GM18520 (cell line): Measurements from ENCODE around the gene GRM7.

ENCODE experiments used
- ATAC-seq: cut with Tn5 transposase; IDR thresholded peaks from one replicate; pipeline ENCODE4 v1.9.1; 2021; ENCODE audit not compliant: unreplicated experiment

GRM7 gene

GRCh38 chr3:7461202-7461825 lies 600.4 kb downstream of the GRM7 start:
- ATAC-seq: peak; percentile 84

GRCh38 chr3:7469866-7470265 lies 609.0 kb downstream of the GRM7 start:
- no peak for ATAC-seq

- ATAC-seq: no peak
Measured at GRCh38 chr3:7484636-7485035, 623.7 kb downstream of the GRM7 start.

GRCh38 chr3:7487763-7488162 lies 626.8 kb downstream of the GRM7 start:
- ATAC-seq: no peak

GRCh38 chr3:7489417-7489816 lies 628.5 kb downstream of the GRM7 start:
- ATAC-seq: no peak

GRCh38 chr3:7498715-7499114 lies 637.8 kb downstream of the GRM7 start:
- ATAC-seq: no peak

- ATAC-seq: no peak
Measured at GRCh38 chr3:7503431-7503830, 642.5 kb downstream of the GRM7 start.

GRCh38 chr3:7504886-7505775 lies 644.2 kb downstream of the GRM7 start:
- no peak for ATAC-seq

- ATAC-seq: no peak
Measured at GRCh38 chr3:7506606-7507180, 645.8 kb downstream of the GRM7 start.

GRCh38 chr3:7508821-7509220 lies 647.9 kb downstream of the GRM7 start:
- ATAC-seq: no peak

GRCh38 chr3:7512048-7512447 lies 651.1 kb downstream of the GRM7 start:
- no peak for ATAC-seq

GRCh38 chr3:7518026-7518425 lies 657.1 kb downstream of the GRM7 start:
- ATAC-seq: no peak

GRCh38 chr3:7518456-7518855 lies 657.5 kb downstream of the GRM7 start:
- no peak for ATAC-seq

- no peak for ATAC-seq
Measured at GRCh38 chr3:7520059-7520458, 659.1 kb downstream of the GRM7 start.

- ATAC-seq: no peak
Measured at GRCh38 chr3:7520593-7520992, 659.7 kb downstream of the GRM7 start.

GRCh38 chr3:7536510-7536909 lies 675.6 kb downstream of the GRM7 start:
- ATAC-seq: no peak

GRCh38 chr3:7536921-7537320 lies 676.0 kb downstream of the GRM7 start:
- no peak for ATAC-seq

GRCh38 chr3:7543294-7543880 lies 682.5 kb downstream of the GRM7 start:
- ATAC-seq: no peak

- ATAC-seq: no peak
Measured at GRCh38 chr3:7545334-7545733, 684.4 kb downstream of the GRM7 start.

GRCh38 chr3:7546253-7546652 lies 685.3 kb downstream of the GRM7 start:
- ATAC-seq: no peak

- no peak for ATAC-seq
Measured at GRCh38 chr3:7547826-7548225, 686.9 kb downstream of the GRM7 start.

- ATAC-seq: no peak
Measured at GRCh38 chr3:7562892-7563291, 702.0 kb downstream of the GRM7 start.
